Measurements from ENCODE around the gene CENPI.

GRCh38 chrX:101079736-101080270 lies 18.2 kb upstream of the CENPI start:
- TF ChIP-seq CTCF (IDR thresholded peaks at IDR 0.05) (no peak), POLR2A (IDR thresholded peaks at IDR 0.05) (no peak)

Measured in body of pancreas (tissue), 4 donors.